GM12874 (cell line): ENCODE data around the gene RAMP2.

Source experiments
- TF ChIP-seq, protein P1 (sequence below): IDR thresholded peaks from 2 replicates; pipeline ENCODE4 v1.5.1; 2011; ENCODE audit warnings: low read depth, mild to moderate bottlenecking, control low read depth, low read length, moderate library complexity; ENCODE audit not compliant: insufficient read depth

RAMP2 gene

DNA sequence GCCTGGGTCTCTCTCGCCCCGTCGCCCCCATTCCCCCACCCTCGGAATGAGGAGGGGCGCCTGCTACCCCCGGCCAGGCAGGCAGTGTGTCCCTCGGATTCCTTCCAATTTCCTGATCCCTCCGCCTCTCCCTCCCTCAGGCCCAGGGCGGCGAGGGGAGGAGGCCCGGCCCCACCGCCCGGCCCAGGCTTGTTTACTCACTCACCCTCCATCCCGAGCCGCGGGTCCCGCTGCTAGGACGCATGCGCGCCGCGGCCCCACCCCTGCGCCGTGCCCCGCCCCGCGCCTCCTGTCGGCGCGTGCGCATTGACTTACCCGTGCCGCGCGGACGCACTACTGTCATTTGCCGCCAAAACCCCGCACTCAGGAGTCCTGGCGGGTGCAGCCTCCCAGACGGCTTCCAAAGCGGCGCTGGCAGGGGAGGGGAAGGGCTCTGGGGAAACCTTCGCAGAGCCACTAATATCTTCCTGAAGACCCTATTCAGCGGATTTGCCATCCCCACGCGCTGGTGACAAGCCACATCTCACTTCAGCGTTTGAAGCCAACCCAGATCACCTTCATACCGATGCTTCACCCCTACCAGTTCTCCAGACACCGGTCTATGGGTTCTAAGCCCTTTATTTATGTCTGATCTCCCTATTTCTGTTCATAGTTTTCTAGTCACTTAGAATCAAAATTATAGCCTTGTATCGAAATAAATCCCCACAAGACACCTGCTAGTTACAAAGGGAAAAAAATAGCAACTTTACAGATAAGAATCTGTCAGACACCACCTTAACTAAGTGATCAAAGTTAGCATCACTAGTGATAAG, 16.0 kb upstream of the RAMP2 start, which contains the start of gene EZH1:
TSS of gene EZH1 (minus strand) at position 235 of the 812 bp plus-strand sequence. CDS start 16,099 bp downstream, outside the sequence.
- TF ChIP-seq, protein P1, sequence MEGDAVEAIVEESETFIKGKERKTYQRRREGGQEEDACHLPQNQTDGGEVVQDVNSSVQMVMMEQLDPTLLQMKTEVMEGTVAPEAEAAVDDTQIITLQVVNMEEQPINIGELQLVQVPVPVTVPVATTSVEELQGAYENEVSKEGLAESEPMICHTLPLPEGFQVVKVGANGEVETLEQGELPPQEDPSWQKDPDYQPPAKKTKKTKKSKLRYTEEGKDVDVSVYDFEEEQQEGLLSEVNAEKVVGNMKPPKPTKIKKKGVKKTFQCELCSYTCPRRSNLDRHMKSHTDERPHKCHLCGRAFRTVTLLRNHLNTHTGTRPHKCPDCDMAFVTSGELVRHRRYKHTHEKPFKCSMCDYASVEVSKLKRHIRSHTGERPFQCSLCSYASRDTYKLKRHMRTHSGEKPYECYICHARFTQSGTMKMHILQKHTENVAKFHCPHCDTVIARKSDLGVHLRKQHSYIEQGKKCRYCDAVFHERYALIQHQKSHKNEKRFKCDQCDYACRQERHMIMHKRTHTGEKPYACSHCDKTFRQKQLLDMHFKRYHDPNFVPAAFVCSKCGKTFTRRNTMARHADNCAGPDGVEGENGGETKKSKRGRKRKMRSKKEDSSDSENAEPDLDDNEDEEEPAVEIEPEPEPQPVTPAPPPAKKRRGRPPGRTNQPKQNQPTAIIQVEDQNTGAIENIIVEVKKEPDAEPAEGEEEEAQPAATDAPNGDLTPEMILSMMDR, result no peak

DNA sequence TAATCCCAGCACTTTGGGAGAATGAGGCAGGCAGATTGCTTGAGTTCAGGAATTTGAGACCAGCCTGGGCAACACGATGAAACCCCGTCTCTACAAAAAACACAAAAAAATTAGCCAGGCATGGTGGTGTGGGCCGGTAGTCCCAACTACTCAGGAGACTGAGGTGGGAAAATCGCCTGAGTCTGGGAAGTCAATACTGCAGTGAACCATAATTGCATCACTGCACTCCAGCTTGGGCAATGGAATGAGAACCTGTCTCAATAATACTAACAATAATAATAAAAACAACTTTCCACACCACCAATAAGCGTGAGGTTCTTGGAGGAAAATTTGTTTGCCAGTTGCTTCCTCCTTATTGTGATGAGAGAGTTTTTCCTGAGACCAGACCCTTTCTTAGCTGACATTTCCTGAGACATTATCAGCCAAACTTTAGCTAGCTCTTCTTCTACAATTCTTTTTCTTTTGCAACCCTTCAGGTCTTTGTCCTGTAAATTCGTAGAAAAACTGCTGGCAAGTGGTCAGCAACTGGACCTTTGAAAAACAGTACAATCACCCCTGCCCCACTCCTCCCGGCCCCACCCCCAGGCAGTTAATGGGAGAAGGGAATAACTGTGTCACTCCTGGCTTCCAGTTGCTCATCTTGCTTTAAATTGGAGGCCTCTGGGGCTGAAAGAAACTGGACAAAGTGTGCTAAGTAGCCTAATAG, 12.7 kb upstream of the RAMP2 start:
- TF ChIP-seq, protein P1, result no peak

DNA sequence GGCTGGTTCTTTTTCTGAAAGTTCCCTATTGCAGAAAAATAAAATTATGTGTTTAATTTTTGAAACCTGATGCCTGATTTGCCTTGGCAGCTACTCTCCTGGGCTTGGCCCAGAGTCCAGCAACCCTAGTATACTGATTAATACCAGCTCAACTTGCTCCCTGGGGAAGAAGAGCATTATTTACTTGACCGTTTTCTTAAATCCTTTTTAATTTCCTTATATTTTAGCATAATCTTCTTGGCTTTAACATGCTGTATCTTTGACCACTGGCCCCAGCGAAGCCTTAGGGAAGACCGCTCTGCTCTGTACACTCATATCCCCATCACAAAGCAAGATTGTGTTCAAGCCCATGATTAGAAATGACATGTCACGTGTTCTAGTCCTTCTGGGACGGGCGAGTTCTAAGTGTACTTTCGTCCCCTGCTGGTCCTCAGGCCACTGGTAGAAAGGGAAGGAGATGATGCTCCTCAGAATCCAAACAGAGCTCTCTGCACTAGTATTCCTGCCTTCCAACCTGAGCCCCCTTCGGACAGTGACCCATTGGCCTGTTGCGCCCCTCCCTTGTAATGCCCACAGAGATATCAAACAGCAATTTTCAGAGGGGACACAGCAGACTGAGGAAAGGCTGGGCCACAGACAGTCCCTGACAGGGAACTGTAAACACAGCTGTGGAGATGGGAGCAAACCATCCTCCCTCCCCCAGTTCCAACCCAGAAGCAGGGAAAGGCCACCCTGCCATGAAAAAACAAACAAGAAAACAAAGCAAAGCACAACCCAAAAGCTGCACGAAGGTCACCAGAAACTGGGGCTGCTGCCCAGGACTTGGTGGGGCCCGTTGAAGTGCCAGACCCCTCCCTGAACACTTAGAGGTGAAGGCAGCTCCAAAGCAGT, 11.9 kb upstream of the RAMP2 start:
- TF ChIP-seq, protein P1, result no peak

DNA sequence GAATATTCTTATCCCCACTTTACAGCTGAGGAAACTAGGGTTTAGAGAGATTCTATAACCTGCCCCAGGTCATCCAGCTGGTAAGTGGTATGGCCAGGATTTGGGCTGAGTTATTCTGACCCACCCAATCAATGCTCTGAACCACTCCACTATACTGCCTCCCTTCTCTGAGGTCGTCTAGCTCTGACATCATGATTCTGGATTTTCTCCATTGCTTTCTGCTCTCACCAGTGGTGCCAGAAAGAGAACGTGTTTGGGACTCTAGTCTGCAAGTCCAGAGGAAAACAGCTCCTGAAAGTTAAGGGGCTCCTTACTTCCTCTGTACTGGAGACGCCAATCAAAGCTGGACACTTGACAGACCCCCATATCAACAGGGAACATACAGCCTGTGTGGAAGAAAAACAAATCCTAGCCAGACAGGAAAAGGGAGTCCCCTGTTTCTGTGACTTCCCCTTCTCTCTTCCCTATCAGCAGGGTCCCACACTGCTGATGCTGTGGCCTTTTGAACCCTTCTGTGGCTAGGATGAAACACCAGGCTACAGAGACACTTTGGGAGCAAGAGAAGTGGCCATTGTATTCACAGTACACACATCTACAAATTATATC, 10.2 kb upstream of the RAMP2 start:
- TF ChIP-seq, protein P1, result no peak

DNA sequence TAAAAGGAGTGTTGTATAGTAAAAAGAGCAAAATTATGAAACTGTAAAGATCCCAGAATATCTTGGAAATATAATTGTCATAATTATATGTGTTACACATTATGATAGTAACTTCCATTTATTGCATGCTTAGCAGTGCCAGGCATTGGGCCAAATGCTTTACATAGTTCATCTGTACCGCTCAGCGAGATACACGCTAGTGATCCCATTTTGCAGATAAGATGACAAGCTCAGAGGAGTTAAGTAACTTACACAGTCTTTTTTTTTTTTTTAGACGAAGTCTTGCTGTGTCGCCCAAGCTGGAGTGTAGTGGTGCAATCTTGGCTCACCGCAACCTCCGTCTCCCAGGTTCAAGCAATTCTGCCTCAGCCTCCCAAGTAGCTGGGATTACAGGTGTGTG, 9.4 kb upstream of the RAMP2 start:
- TF ChIP-seq, protein P1, result no peak

DNA sequence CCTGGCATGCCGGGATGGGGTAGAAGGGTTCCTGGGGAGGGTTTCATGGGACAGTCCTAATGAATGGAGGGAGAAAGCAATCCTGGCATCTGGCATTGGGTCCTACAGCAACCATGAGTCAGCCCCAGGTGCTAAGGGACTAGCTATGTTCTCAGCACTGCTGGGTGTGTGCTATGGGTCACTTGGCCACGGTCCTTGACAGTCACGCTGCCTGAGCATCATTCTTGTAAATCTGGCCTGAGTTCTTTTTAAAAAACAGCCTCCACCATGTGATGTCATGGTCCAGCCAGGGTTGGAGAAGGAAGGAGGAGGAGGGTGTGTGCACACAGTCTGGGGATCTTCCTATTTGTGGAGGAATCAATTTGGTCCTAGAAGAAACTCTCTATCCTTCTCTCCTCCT, 6.2 kb upstream of the RAMP2 start:
- TF ChIP-seq, protein P1, result no peak
